ENCODE results near the gene ZNF615.
"Not testable (repeated sequence)": the region's sequence is repeated elsewhere in the genome, so short reads cannot be mapped to it uniquely, and the experiment has no call there.

ZNF615 gene

GRCh38 chr19:51980116-51980736 is 27.8 kb downstream of the ZNF615 start:
- no peak for DNase-seq

GRCh38 chr19:51978882-51979281 is 29.1 kb downstream of the ZNF615 start:
- no peak for DNase-seq

DNA sequence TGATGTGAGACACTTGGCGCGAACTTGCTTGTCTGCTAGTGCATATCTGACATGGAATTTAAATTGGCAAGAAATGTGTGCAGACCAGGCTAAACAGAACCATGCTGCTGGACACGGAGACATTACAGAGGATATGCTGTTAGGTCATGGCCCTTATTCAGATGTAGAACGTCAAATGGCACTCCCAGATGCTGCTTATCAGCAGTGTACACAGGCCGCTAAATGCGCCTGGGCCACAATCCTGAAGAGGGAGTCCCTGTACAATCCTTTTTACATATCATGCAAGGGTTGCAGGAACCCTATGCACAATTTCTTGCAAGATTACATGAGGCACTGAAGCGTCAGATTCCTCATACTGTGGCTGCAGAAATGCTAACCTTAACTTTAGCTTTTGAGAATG is 30.7 kb downstream of the ZNF615 start:
- no peak for DNase-seq

- DNase-seq = no peak
These were observed 31.2 kb downstream of the ZNF615 start for GRCh38 chr19:51976852-51977251.

DNA sequence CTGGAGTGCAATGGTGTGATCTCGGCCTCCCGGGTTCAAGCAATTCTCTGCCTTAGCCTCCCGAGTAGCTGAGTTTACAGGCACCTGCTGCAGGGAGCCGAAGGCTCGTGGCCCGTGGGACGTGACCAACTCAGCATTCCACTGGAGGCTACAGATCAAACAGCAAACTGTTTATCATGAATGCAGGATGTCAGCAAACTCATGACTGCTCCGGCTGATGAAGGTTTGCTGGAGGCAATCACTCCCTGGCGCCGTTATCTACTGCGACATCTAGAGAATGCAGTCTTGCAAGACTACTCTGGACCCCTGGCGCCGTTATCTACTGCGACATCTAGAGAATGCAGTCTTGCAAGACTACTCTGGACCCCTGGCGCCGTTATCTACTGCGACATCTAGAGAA is 32.2 kb downstream of the ZNF615 start:
- not testable (repeated sequence) for DNase-seq

GRCh38 chr19:51971624-51972023 is 36.4 kb downstream of the ZNF615 start:
- DNase-seq = no peak

DNA sequence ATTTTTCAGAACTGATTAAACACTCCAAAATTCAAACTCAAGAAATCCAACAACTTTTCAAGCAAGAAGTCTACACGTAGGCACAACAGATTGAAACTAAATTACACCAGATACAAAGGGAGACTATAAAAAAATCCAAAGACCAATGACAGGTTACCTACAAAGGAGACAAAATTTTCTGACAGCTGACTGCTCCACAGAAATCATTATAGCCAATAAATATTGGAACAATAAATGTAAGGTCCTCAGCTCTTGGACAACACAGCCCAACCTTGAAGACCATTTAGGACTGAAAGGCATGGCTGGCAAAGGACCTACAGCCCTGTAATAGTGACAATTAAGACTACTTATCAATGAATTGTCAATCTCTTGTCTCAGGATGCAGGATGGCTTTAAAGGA is 37.3 kb downstream of the ZNF615 start:
- DNase-seq = no peak

DNA sequence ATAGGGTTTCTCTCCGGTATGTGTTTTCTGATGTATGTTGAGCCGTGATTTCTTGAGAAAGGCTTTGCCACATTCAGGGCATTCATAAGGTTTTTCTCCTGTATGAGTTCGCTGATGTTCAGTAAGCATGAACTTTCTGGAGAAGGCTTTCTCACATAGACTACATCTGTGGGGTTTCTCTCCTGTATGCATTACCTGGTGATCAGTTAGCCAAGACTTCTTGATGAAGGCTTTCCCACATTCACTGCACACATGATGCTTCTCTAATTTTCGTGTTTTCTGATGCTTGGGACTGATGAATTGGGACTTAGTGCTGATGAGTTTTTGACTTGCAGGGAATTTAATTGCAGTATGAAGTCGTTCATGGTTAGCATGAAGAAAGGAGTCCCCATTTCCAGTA is 42.4 kb downstream of the ZNF615 start:
- DNase-seq = no peak

DNA sequence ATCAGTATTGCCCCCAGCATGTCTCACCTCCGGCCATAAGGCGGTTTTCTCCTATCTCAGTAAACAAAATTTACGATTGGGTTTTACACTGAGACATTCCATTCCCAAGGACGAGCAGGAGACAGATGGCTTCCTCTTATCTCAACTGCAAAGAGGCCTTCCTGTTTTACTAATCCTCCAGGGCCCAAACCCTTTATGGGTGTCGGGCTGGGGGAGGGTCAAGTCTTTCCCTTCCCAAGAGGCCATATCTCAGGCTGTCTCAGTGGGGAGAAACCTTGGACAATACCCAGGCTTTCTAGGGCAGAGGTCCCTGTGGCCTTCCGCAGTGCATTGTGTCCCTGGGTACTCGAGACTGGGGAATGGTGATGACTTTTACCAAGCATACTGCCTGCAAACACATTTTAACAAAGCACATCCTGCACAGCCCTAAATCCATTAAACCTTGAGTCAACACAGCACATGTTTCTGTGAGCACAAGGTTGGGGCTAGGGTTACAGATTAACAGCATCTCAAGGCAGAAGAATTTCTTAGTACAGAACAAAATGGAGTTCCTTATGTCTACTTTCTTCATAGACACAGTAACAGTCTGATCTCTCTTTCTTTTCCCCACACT is 47.3 kb downstream of the ZNF615 start:
- not testable (repeated sequence) for DNase-seq

DNA sequence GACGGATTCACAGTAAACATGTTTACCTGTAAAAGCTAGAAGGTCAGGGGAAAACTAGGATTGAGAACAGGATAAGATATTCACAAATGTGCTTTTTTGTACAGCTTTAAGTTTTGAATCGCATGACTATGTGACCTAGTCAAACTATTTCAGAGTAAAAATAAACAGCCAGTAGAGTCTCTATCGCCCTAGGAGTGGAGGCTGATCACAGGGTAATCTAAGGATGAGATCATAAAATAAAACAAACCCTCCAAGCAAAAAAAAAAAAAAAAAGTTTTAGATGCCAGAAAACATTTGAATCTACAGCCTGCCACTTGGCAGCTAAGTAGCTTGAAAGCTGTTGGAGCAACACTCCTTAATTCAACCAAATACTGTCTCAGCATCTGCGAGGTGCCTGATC is 48.2 kb downstream of the ZNF615 start:
- DNase-seq = no peak

DNA sequence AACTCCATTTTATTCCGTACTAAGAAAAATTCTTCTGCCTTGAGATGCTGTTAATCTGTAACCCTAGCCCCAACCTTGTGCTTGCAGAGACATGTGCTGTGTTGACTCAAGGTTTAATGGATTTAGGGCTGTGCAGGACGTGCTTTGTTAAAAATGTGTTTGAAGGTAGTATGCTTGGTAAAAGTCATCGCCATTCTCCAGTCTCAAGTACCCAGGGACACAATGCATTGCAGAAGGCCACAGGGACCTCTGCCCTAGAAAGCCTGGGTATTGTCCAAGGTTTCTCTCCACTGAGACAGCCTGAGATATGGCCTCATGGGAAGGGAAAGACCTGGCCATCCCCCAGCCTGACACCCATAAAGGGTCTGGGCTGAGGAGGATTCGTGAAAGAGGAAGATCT is 50.2 kb downstream of the ZNF615 start:
- not testable (repeated sequence) for DNase-seq

DNA sequence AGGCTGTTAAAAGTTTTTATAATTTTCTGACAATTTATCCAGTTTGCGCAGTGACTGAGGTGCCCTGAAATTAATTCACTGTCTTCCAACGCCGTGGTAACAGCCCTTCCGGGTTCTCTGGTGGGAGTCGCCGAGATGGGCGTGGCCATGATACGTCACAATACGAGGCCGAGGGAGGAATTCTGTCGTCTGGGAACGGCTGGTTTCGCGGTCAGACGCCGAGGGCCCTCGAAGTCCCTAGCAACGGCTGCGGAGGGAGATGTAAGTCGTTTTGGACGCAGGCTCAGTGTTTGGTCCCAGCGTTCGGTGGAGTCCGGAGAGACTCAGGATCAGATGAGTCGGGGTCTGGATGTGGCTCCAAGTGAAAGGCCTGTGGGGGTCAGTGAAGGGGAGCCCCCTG is 59.0 kb downstream of the ZNF615 start:
- no peak for DNase-seq

DNA sequence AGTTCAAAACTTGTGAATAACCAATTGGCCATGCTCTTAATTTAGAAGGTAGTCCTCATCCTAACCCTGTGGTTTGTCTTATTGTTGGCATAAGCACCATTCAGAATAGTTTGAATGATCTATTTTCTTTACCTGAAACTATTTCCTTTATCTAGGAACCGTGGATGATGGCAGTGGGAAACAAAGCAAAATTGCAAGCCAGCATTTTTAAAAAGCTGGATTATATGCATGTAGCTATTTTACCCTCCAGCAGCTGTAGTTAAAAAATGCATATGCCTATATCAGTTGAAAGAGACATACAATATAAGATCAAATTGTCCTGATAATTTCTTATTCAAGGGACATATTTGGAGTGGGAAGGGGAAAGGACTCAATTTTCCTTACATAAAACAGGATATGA is 61.4 kb downstream of the ZNF615 start:
- no peak for DNase-seq

- DNase-seq = no peak
These were observed 63.0 kb downstream of the ZNF615 start for GRCh38 chr19:51944798-51945552.

Data from SIG-M5 (cell line).